ENCODE measurements around the gene GRIN2A. TPM values are rescaled to one million over a fixed set of nuclear protein-coding genes. Genes with fewer than 3 reads are reported as not detected.
A peak's percentile ranks its signal among the peaks of the same experiment; 100 is the strongest.

GRIN2A gene
- total and polyA plus RNA-seq, 12 donors: 0.07 to 1.2 (median 0.32) TPM; not detected in 2

GRCh38 chr16:10188236-10188635 lies 6.0 kb upstream of the GRIN2A start:
- TF ChIP-seq CTCF (IDR thresholded peaks at IDR 0.05) (no peak), POLR2A (IDR thresholded peaks at IDR 0.05) (no peak)

GRCh38 chr16:10181196-10182162 lies 749 bp downstream of the GRIN2A start:
- H3K4me3 ChIP-seq: peak overlapping the region in 1 of 4 donors; percentile 34
- H3K36me3 ChIP-seq (replicated peaks in 1 of 2): no peaks in the 10 kb centered on the region
- WGBS, 4 donors: 0 to 1% (median 1%) methylated on average over 4 to 85 of the region's 85 CpGs
- H3K27ac ChIP-seq: peak overlapping the region in 1 of 5 donors; percentile 41
- H3K27me3 ChIP-seq: peaks cover 32% of the 10 kb centered on the region
- DNase-seq: peak; percentile 40 to 84 (median 59)
- TF ChIP-seq CTCF (IDR thresholded peaks at IDR 0.05) (peak; percentile 66 to 89 (median 84)), POLR2A (IDR thresholded peaks at IDR 0.05) (no peak)
- H3K9me3 ChIP-seq (replicated peaks in 1 of 3): no peaks in the 10 kb centered on the region
- no peaks in the 10 kb centered on the region for H3K4me1 ChIP-seq (replicated peaks in 1 of 2)
- intact Hi-C loops (cut with DNase I): loop anchor here in 1 of 2 donors (5.0 kb wide), 2 partner anchors 1019 to 1044 kb away; no protein-coding TSS in a partner anchor

More at GRCh38 chr16:10188236-10188635, 6.0 kb upstream of the GRIN2A start:
- DNase-seq: no peak
- Histone ChIP-seq H3K27ac (no peak overlapping the region), H3K27me3 (peaks cover under 1% of the 10 kb centered on the region), H3K9me3 (replicated peaks in 1 of 3) (no peaks in the 10 kb centered on the region), H3K36me3 (replicated peaks in 1 of 2) (no peaks in the 10 kb centered on the region), H3K4me3 (no peak overlapping the region), H3K4me1 (replicated peaks in 1 of 2) (no peaks in the 10 kb centered on the region)
- intact Hi-C loops (cut with DNase I): no loop called here
- 32 to 64% (median 36%) methylated on average over 2 to 3 of the region's 3 CpGs for WGBS, 4 donors

GRCh38 chr16:10180771-10181163 lies 1.5 kb downstream of the GRIN2A start:
- Histone ChIP-seq H3K4me1 (replicated peaks in 1 of 2) (no peaks in the 10 kb centered on the region), H3K27ac (no peak overlapping the region), H3K4me3 (peak overlapping the region in 1 of 4 donors; percentile 34), H3K27me3 (peaks cover 32% of the 10 kb centered on the region), H3K9me3 (replicated peaks in 1 of 3) (no peaks in the 10 kb centered on the region), H3K36me3 (replicated peaks in 1 of 2) (no peaks in the 10 kb centered on the region)
- DNase-seq: peak in 5 of 7 donors; percentile 4 to 57 (median 18)
- TF ChIP-seq POLR2A (IDR thresholded peaks at IDR 0.05) (no peak), CTCF (IDR thresholded peaks at IDR 0.05) (peak in 3 of 6 experiments; percentile 9 to 30 (median 24))
- WGBS, 4 donors: 1 to 4% (median 2%) methylated on average over 18 to 24 of the region's 24 CpGs
- intact Hi-C loops (cut with DNase I): loop anchor here in 1 of 2 donors (5.0 kb wide), 2 partner anchors 1018 to 1043 kb away; no protein-coding TSS in a partner anchor

- no peaks in the 10 kb centered on the region for H3K9me3 ChIP-seq (replicated peaks in 1 of 3)
- TF ChIP-seq POLR2A (IDR thresholded peaks at IDR 0.05): no peak
- no peak for TF ChIP-seq CTCF (IDR thresholded peaks at IDR 0.05)
- H3K36me3 ChIP-seq (replicated peaks in 1 of 2): no peaks in the 10 kb centered on the region
- peaks cover 32% of the 10 kb centered on the region for H3K27me3 ChIP-seq
- H3K4me3 ChIP-seq: no peak overlapping the region
- intact Hi-C loops (cut with DNase I): loop anchor here in 1 of 2 donors (5.0 kb wide), 2 partner anchors 1018 to 1043 kb away; no protein-coding TSS in a partner anchor
- no peaks in the 10 kb centered on the region for H3K4me1 ChIP-seq (replicated peaks in 1 of 2)
- no peak for DNase-seq
- H3K27ac ChIP-seq: no peak overlapping the region
- WGBS, 4 donors: 27 to 43% (median 37%) methylated on average over 32 to 53 of the region's 53 CpGs
Measured at GRCh38 chr16:10180042-10180770, 2.0 kb downstream of the GRIN2A start.

All from adrenal gland (tissue), 12 donors.